Upper lobe of left lung (tissue), 6 donors: ENCODE data around the gene LRP1B. TPM values are rescaled to one million over a fixed set of nuclear protein-coding genes. Genes with fewer than 3 reads are reported as not detected.

Source experiments
- ATAC-seq, 2 donors: fragments of 200-7000 bp; cut with Tn5 transposase; one replicate each; pipeline ENCODE4 v1.9.1; 2022; ENCODE audit warnings: mild to moderate bottlenecking in 2 of 2, moderate library complexity in 2 of 2; ENCODE audit not compliant: low FRiP score in 2 of 2
- DNase-seq, 2 donors: peaks; one replicate each; pipeline ENCODE4 v3.0.0-alpha.2; 2019 to 2020
- H3K27ac ChIP-seq, 4 donors: fragments of 200-600 bp; sonication (generic); one replicate each; pipeline ENCODE4 v1.5.1; 2016 to 2019
- H3K27me3 ChIP-seq, 4 donors: fragments of 200-600 bp; sonication (generic); one replicate each; pipeline ENCODE4 v1.5.1; 2017 to 2019
- H3K36me3 ChIP-seq, 4 donors: fragments of 200-600 bp; sonication (generic); one replicate each; pipeline ENCODE4 v1.5.1; 2016 to 2019
- H3K4me1 ChIP-seq, 4 donors: fragments of 200-600 bp; sonication (generic); one replicate each; pipeline ENCODE4 v1.5.1; 2018 to 2019
- H3K4me3 ChIP-seq, 4 donors: fragments of 200-600 bp; sonication (generic); one replicate each; pipeline ENCODE4 v1.5.1; 2017 to 2019; ENCODE audit warnings: mild to moderate bottlenecking in 2 of 4, moderate library complexity in 1 of 4
- H3K9me3 ChIP-seq, 4 donors: fragments of 200-600 bp; sonication (generic); one replicate each; pipeline ENCODE4 v1.5.1; 2018 to 2019
- EP300 ChIP-seq, 4 donors: sonication (generic); formaldehyde crosslinking; IDR thresholded peaks; one replicate each; pipeline ENCODE4 v1.5.1; 2017; ENCODE audit warnings: antibody characterized with exemption in 4 of 4, control low read depth in 2 of 4
- POLR2A ChIP-seq, 4 donors: fragments of 450-650 bp; IDR thresholded peaks; one replicate each; pipeline ENCODE4 v1.5.1; 2016 to 2017; ENCODE audit warnings: antibody characterized with exemption in 4 of 4, mild to moderate bottlenecking in 2 of 4
- POLR2AphosphoS5 ChIP-seq, 2 donors: sonication (generic); formaldehyde crosslinking; IDR thresholded peaks; one replicate each; pipeline ENCODE4 v1.5.1; 2017; ENCODE audit warnings: antibody characterized with exemption in 2 of 2
- WGBS, 2 donors: methylation state at CpG; one replicate each; pipeline ENCODE4 v1.1.5; 2017 to 2018; 5-methylcytosine and 5-hydroxymethylcytosine counted together
- total RNA-seq, 6 donors: library from RNA; depleted of rRNA in 4 of 6; stranded (reverse); fragments of >200 nt in 4 of 6; gene quantifications; one replicate each; pipeline versions ENCODE4 v1.1.0 to v1.2.1, GENCODE V29; 2016 to 2021
- TF ChIP-seq, protein P1 (sequence below), 6 experiments: fragments of 450-650 bp in 4 of 6; fragments of 200-600 bp in 2 of 6; sonication (generic) in 2 of 6; IDR thresholded peaks; one replicate each; pipeline ENCODE4 v1.5.1; 2016 to 2019; ENCODE audit warnings: antibody characterized with exemption in 6 of 6
- donor health status: DM: no; HTN: no; CAD: no; lungs with moderate emphysema.
- donor health status: DM: no; HTN: yes; CAD: no; lungs with severe emphysema.

Gene LRP1B
- total RNA-seq, 6 donors from 2014 or later: under 0.01 to 0.46 (median 0.11) TPM

DNA sequence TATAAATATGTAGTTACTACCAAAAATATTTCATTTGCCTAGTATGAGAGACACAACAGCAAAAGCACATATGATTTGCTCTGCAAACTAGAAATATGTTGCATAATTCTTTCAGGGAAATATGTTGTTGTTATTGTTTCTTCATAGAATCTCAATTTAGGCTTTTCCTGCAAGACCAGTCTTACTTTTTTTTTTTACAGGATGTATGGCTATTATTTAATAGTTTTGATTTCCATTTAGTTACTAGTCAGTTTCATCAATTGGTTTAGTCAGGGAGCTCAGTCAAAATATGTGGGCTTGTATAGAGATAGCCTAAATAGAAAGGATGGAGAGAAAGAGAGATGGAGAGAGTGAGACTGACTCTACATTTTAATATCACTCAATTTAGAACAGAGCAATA, 6.1 kb downstream of the LRP1B start:
- no peak for TF ChIP-seq POLR2A (IDR thresholded peaks at IDR 0.05)
- TF ChIP-seq EP300 (IDR thresholded peaks at IDR 0.05): no peak
- TF ChIP-seq POLR2AphosphoS5 (IDR thresholded peaks at IDR 0.05): no peak
- TF ChIP-seq, protein P1, sequence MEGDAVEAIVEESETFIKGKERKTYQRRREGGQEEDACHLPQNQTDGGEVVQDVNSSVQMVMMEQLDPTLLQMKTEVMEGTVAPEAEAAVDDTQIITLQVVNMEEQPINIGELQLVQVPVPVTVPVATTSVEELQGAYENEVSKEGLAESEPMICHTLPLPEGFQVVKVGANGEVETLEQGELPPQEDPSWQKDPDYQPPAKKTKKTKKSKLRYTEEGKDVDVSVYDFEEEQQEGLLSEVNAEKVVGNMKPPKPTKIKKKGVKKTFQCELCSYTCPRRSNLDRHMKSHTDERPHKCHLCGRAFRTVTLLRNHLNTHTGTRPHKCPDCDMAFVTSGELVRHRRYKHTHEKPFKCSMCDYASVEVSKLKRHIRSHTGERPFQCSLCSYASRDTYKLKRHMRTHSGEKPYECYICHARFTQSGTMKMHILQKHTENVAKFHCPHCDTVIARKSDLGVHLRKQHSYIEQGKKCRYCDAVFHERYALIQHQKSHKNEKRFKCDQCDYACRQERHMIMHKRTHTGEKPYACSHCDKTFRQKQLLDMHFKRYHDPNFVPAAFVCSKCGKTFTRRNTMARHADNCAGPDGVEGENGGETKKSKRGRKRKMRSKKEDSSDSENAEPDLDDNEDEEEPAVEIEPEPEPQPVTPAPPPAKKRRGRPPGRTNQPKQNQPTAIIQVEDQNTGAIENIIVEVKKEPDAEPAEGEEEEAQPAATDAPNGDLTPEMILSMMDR (IDR thresholded peaks at IDR 0.05): no peak
- no peak overlapping the region for H3K27ac ChIP-seq
- H3K36me3 ChIP-seq: no peaks in the 10 kb centered on the region
- H3K27me3 ChIP-seq: peaks cover 0 to under 1% (median 0%) of the 10 kb centered on the region in 4 donors
- ATAC-seq (no peak), DNase-seq (no peak)
- H3K4me3 ChIP-seq: no peak overlapping the region
- no peaks in the 10 kb centered on the region for H3K9me3 ChIP-seq
- peaks cover 0 to under 1% (median under 1%) of the 10 kb centered on the region in 4 donors for H3K4me1 ChIP-seq

DNA sequence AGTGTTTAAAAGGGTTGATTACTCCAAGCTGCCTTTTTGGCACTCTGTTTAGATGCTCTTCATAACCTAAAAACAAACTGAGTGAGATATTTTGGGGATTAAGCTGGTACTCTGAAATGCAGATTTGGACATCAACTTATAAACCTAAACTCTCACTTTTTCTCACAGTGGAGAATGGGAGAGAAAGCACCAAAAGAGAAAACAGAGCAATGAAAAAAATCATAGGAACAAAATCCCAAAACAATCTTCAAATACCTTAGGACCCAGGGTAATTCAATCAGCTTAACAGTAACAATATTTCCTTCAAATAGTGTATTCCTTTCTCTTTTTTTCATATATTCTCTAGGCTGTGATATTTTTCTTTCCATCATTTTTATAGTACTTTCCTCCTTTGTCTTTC, 11.5 kb downstream of the LRP1B start:
- DNase-seq (no peak), ATAC-seq (no peak)
- no peaks in the 10 kb centered on the region for H3K27me3 ChIP-seq
- no peak overlapping the region for H3K27ac ChIP-seq
- no peaks in the 10 kb centered on the region for H3K4me1 ChIP-seq
- TF ChIP-seq EP300 (IDR thresholded peaks at IDR 0.05): no peak
- no peak for TF ChIP-seq POLR2AphosphoS5 (IDR thresholded peaks at IDR 0.05)
- TF ChIP-seq, protein P1 (IDR thresholded peaks at IDR 0.05): no peak
- TF ChIP-seq POLR2A (IDR thresholded peaks at IDR 0.05): no peak
- no peak overlapping the region for H3K4me3 ChIP-seq
- H3K36me3 ChIP-seq: no peaks in the 10 kb centered on the region
- H3K9me3 ChIP-seq: no peaks in the 10 kb centered on the region

DNA sequence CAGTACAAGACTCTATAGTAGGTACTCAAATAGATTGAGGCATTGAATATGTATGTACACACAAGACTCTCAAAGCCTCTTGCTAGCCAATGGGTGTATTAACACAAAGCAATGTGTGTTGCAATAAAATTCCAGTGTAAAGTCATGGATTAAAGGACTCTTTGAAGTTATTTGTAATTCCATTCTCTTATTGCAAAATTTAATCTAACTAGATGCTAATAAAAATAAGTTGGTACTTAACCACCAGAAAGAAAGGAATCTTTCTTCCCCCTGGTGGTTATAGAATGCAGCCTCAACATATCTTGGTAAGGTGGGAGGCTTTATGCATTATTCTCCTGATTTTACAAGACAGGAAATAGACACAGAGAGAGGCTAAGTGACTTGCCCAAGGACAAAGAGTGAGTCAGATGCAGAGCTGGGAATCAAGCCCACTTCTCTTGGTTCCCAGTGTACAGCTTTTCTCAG, 18.0 kb downstream of the LRP1B start:
- Histone ChIP-seq H3K27me3 (no peaks in the 10 kb centered on the region), H3K9me3 (no peaks in the 10 kb centered on the region)
- ATAC-seq: no peak

DNA sequence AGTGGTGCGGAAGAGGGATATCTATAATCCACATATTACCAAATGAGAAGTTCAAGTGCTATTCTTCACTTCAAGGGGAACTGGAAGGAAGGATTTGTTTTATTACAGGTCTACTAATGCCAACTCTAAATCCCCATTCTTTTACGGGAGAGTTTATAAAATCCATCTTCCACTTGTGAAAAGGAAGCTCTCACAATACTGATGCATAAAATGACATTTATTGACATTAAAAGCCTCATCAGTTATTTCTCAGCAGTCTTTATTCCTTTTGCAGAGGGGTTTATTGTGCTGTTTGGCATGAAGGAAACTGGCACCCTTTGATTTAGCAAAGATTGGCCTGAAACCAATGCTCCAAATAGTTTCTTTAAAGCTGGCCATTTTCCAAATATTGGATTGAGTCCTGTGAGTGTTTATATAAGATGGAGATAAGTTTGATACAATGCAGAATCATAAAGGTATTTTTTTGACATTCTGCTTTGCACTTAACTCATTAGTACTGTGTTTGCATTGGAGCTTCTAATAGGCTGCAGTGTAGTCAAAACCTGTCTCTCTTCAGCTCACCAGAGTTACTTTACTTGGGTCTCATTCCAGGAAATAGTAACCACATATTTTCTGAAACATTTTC, 26.6 kb downstream of the LRP1B start:
- Histone ChIP-seq H3K36me3 (no peaks in the 10 kb centered on the region), H3K27ac (no peak overlapping the region), H3K9me3 (no peaks in the 10 kb centered on the region), H3K4me3 (no peak overlapping the region), H3K4me1 (no peaks in the 10 kb centered on the region), H3K27me3 (no peaks in the 10 kb centered on the region)
- 49 to 50% methylated on average over 2 of the region's 2 CpGs for WGBS, 2 donors
- no peak for TF ChIP-seq POLR2AphosphoS5 (IDR thresholded peaks at IDR 0.05)
- TF ChIP-seq, protein P1 (IDR thresholded peaks at IDR 0.05): no peak
- no peak for TF ChIP-seq EP300 (IDR thresholded peaks at IDR 0.05)
- no peak for TF ChIP-seq POLR2A (IDR thresholded peaks at IDR 0.05)
- DNase-seq (no peak), ATAC-seq (no peak)

More for the DNA sequence above, 18.0 kb downstream of the LRP1B start:
- no peaks in the 10 kb centered on the region for H3K4me1 ChIP-seq
- H3K36me3 ChIP-seq: no peaks in the 10 kb centered on the region
- DNase-seq: no peak
- TF ChIP-seq, protein P1 (IDR thresholded peaks at IDR 0.05): no peak
- TF ChIP-seq POLR2A (IDR thresholded peaks at IDR 0.05): no peak
- no peak for TF ChIP-seq EP300 (IDR thresholded peaks at IDR 0.05)
- TF ChIP-seq POLR2AphosphoS5 (IDR thresholded peaks at IDR 0.05): no peak
- H3K4me3 ChIP-seq: no peak overlapping the region
- no peak overlapping the region for H3K27ac ChIP-seq

DNA sequence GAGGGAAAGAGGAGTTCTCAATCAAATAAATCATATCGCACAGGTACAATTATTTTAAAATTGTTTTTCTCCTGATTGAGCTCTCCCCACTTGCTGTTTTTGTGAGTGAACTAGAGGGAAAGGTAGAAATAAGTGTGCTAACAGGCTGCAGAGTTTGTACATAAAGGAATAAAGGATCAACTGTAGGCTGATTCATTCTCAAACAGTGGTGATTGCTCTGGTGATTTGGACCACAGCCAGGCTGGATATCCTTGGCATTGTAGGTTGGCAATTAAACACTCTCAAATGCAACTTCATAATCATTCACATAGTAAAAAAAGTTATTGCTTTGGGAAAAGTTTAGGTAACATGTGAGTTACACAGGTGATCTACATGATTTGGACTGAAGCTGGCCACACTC, 29.8 kb downstream of the LRP1B start:
- DNase-seq (no peak), ATAC-seq (no peak)
- no peaks in the 10 kb centered on the region for H3K36me3 ChIP-seq
- H3K4me1 ChIP-seq: no peaks in the 10 kb centered on the region
- no peak overlapping the region for H3K4me3 ChIP-seq
- no peak for TF ChIP-seq EP300 (IDR thresholded peaks at IDR 0.05)
- TF ChIP-seq, protein P1 (IDR thresholded peaks at IDR 0.05): no peak
- no peak for TF ChIP-seq POLR2AphosphoS5 (IDR thresholded peaks at IDR 0.05)
- no peak for TF ChIP-seq POLR2A (IDR thresholded peaks at IDR 0.05)
- no peak overlapping the region for H3K27ac ChIP-seq
- H3K27me3 ChIP-seq: no peaks in the 10 kb centered on the region
- H3K9me3 ChIP-seq: no peaks in the 10 kb centered on the region
- 65 to 79% methylated on average over 1 of the region's 1 CpG for WGBS, 2 donors
